ENCODE results near the gene KPTN. TPM values are rescaled to one million over a fixed set of nuclear protein-coding genes. Genes with fewer than 3 reads are reported as not detected.

The KPTN gene
- total RNA-seq, 2 experiments from 2014 or later = 9.7 to 10.5 TPM

DNA sequence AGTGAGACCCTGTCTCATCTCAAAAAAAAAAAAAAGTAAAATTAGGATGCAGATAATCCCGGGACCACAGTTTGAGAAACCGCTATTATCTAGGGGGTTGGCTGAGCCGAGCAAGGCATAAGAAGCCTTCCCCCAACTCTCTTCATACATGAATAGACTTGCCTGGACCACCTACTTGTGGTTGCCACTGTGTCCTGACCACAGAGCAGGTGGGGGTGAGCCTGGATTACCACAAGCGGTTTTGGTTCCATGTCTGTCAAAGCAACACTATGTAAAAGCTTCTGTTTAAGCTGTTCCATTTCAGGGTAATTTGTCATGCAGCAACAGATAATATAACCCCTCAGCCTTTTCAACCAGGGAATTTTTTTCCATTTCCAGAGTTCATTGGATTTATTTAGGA lies 34.1 kb upstream of the KPTN start:
- H3K4me3 Mint-ChIP-seq = no peak overlapping the region
- intact Hi-C loops (cut with DNase I, micrococcal nuclease) = loop anchor here (10.0 kb wide), 2 partner anchors 177 to 847 kb away; partner anchors contain the start of genes SYNGR4 (in 1 of the 2) and TMEM143 (in 1 of the 2)
- ChIA-PET POLR2A (interaction anchor here (0.8 kb wide), 1 partner anchor 56 kb away, joined by 3 read pairs; no protein-coding TSS in a partner anchor), CTCF (interaction anchor here (1.2 to 2.0 kb wide), 2 partner anchors 81 to 84 kb away, joined by 3 to 5 read pairs; no protein-coding TSS in a partner anchor)
- H3K9me3 Mint-ChIP-seq (ENCODE audit: low read depth) = no peaks in the 10 kb centered on the region
- no peak for ATAC-seq
- H3K27ac Mint-ChIP-seq = peak overlapping the region; percentile 55
- peaks cover 6% of the 10 kb centered on the region for H3K36me3 Mint-ChIP-seq (ENCODE audit: low read depth)
- peaks cover 51% of the 10 kb centered on the region for H3K4me1 Mint-ChIP-seq
- H3K27me3 Mint-ChIP-seq = no peaks in the 10 kb centered on the region
- DNase-seq = peak; percentile 74

DNA sequence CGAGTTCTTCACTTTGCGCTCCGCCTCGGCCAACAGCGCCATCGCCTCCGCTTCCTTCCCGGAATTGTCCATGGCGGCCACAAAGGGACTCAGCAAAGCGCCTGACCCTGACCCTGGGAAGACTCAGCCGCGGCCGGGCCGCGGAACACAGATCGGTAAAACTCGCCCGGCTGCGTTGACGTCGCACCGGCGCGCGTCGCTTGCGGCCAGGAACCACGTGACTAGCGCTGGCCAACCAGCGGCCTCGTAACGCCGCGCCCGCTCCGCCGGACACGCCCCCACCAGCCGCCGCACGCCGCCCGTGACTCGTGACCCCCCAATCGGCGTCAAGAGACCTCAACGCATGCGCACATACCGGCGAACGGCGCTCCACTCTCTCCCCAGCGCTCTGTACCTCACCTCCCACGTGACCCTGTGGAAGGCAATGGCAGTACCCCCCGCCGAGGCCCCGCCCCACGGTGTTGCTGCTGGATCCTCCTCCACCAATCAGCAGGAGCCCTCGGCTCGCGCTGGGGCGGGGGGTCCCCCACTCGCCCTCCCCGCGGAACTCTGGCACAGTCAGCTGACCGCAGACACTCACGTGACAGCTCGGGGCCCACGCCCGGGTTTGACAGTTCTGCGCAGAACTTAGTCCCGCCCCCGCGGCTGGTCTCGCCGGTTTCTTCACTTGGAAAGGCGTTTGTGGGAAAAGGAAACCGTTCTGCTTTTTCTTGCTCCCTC lies 31.0 kb upstream of the KPTN start, which contains the start of gene NAPA:
Gene NAPA, minus strand, starts transcription at position 195 of the 720 bp plus-strand sequence. Its CDS starts 123 bp downstream, at position 72.
- ChIA-PET CTCF (interaction anchor here (0.6 to 1.9 kb wide), 26 partner anchors 8 to 258 kb away, joined by 3 to 14 read pairs (median 4); partner anchors contain the start of genes CCDC9, DHX34, EHD2 and KPTN), POLR2A (interaction anchor here (0.7 kb wide), 1 partner anchor 460 kb away, joined by 3 read pairs; no protein-coding TSS in a partner anchor)
- intact Hi-C loops (cut with DNase I, micrococcal nuclease) = loop anchor here (1.0 to 10.0 kb wide), 15 partner anchors 31 to 850 kb away; partner anchors contain the start of genes KPTN (in 2 of the 2), NOP53 (in 2 of the 2), CCDC9 (in 1 of the 2) and DHX34 (in 1 of the 2)
- peak; percentile 98 for ATAC-seq
- H3K27ac Mint-ChIP-seq = peak within 1 kb of the TSS; percentile 99
- no peaks in the 10 kb centered on the region for H3K27me3 Mint-ChIP-seq
- DNase-seq = peak; percentile 100
- no peaks in the 10 kb centered on the region for H3K9me3 Mint-ChIP-seq (ENCODE audit: low read depth)
- peak within 1 kb of the TSS; percentile 95 for H3K4me3 Mint-ChIP-seq
- H3K36me3 Mint-ChIP-seq (ENCODE audit: low read depth) = peaks cover 6% of the 10 kb centered on the region
- peaks cover 76% of the 10 kb centered on the region for H3K4me1 Mint-ChIP-seq

DNA sequence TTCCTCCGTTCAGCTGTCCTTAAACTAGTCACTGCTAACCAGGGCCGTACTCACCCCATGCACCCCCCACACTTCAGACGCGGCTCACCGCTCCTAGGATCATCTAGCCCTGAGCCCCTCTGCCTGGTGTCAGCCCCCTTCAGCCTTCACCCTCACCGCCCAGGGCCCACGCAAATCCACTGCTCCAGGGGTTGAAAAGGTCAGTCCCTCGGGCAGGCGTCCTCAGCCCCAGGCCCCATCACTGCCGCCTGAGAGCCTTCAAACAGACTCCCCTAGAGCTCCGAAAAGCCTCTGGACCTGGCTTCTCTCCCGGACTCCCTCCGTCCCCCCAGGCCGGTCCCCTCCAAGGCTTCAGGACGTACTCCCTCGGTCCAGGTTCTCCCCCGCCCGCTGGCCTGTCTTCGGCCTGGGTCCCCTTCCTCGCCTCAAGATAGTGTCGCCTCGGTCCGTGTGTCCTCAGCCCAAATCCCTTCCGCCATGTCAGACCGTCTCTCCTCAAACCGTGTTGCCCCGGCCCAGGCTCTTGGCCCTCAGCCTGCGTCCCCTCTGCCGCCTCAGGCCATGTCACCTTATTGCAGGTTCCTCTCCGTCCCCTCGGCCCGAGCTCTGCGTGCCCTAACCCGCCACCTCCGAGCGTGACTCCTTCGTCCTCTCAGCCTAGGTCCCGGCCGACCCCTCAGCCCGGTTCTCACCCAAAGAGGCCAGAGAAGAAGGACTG lies 30.3 kb upstream of the KPTN start:
- intact Hi-C loops (cut with DNase I, micrococcal nuclease) = loop anchor here (2.0 to 10.0 kb wide), 3 partner anchors 78 to 850 kb away; partner anchors contain the start of genes SYNGR4 (in 1 of the 2) and TMEM143 (in 1 of the 2)
- Mint-ChIP-seq H3K36me3 (ENCODE audit: low read depth) (peaks cover 6% of the 10 kb centered on the region), H3K4me1 (peaks cover 80% of the 10 kb centered on the region), H3K9me3 (ENCODE audit: low read depth) (no peaks in the 10 kb centered on the region), H3K27me3 (no peaks in the 10 kb centered on the region), H3K27ac (peak overlapping the region; percentile 98), H3K4me3 (peak overlapping the region; percentile 95)
- ATAC-seq (no peak), DNase-seq (peak; percentile 32)
- ChIA-PET POLR2A (no interaction called here), CTCF (interaction anchor here (0.5 to 2.0 kb wide), 5 partner anchors 77 to 102 kb away, joined by 4 to 8 read pairs (median 4); no protein-coding TSS in a partner anchor)

- H3K4me3 Mint-ChIP-seq = peak overlapping the region; percentile 95
- DNase-seq = no peak
- no peak for ATAC-seq
- ChIA-PET POLR2A (interaction anchor here (1.2 kb wide), 1 partner anchor 98 kb away, joined by 3 read pairs; no protein-coding TSS in a partner anchor), CTCF (interaction anchor here (0.5 to 2.0 kb wide), 6 partner anchors 18 to 1821 kb away, joined by 3 to 8 read pairs (median 4); partner anchors contain the start of gene QPCTL)
- no peaks in the 10 kb centered on the region for H3K9me3 Mint-ChIP-seq (ENCODE audit: low read depth)
- no peaks in the 10 kb centered on the region for H3K27me3 Mint-ChIP-seq
- peak overlapping the region; percentile 98 for H3K27ac Mint-ChIP-seq
- intact Hi-C loops (cut with DNase I, micrococcal nuclease) = loop anchor here (10.0 kb wide), 2 partner anchors 182 to 852 kb away; partner anchors contain the start of genes SYNGR4 (in 1 of the 2) and TMEM143 (in 1 of the 2)
- peaks cover 72% of the 10 kb centered on the region for H3K4me1 Mint-ChIP-seq
- peaks cover 6% of the 10 kb centered on the region for H3K36me3 Mint-ChIP-seq (ENCODE audit: low read depth)
Observed at GRCh38 chr19:47512948-47513319, 28.9 kb upstream of the KPTN start.

DNA sequence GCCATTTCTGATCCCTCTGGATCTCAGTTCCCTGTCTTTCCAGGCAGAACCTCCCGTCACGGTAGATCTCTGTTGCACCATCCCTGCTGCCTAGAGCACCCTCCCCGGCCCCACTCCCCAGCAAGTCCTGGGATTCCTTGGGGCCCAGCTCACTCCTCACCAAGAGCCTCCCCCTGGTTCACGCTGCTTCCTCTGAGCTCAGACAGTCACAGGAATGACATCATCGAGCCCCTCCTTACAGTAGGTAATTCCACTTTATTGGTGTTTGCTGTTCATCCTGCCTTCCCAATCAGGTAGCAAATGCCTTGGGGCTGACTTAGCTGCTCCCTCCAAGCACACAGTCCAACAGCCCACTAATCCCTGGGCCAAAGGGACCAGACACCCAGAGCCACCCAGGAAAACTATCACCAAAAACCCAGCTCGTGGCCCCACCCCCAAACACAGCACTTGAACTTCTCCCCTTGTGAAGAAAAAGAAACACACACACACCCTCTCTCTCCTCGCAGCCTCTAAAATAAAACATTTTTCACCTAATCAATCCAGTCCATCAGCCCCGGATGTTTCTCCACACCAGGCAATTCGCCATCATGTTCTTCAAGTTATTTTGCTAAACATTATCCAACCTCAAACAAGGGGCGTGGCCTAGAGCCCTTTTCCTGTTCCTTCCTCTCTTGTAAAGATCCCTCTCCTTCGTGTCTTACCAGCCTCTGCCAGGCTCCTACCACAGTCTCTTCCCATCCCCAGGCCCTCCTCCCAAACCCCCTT lies 28.3 kb upstream of the KPTN start:
- no peak for ATAC-seq
- peak overlapping the region; percentile 95 for H3K4me3 Mint-ChIP-seq
- peaks cover 70% of the 10 kb centered on the region for H3K4me1 Mint-ChIP-seq
- H3K36me3 Mint-ChIP-seq (ENCODE audit: low read depth) = peaks cover 6% of the 10 kb centered on the region
- H3K9me3 Mint-ChIP-seq (ENCODE audit: low read depth) = no peaks in the 10 kb centered on the region
- peak overlapping the region; percentile 98 for H3K27ac Mint-ChIP-seq
- ChIA-PET CTCF (interaction anchor here (0.7 to 2.0 kb wide), 2 partner anchors 17 to 84 kb away, joined by 3 to 8 read pairs; no protein-coding TSS in a partner anchor), POLR2A (interaction anchor here (0.5 to 1.2 kb wide), 3 partner anchors 17 to 250 kb away, joined by 3 read pairs; no protein-coding TSS in a partner anchor)
- H3K27me3 Mint-ChIP-seq = no peaks in the 10 kb centered on the region
- intact Hi-C loops (cut with DNase I, micrococcal nuclease) = loop anchor here (10.0 kb wide), 2 partner anchors 182 to 852 kb away; partner anchors contain the start of genes SYNGR4 (in 1 of the 2) and TMEM143 (in 1 of the 2)
- no peak for DNase-seq

- peaks cover 6% of the 10 kb centered on the region for H3K36me3 Mint-ChIP-seq (ENCODE audit: low read depth)
Observed at GRCh38 chr19:47511681-47512080, 27.7 kb upstream of the KPTN start.

DNA sequence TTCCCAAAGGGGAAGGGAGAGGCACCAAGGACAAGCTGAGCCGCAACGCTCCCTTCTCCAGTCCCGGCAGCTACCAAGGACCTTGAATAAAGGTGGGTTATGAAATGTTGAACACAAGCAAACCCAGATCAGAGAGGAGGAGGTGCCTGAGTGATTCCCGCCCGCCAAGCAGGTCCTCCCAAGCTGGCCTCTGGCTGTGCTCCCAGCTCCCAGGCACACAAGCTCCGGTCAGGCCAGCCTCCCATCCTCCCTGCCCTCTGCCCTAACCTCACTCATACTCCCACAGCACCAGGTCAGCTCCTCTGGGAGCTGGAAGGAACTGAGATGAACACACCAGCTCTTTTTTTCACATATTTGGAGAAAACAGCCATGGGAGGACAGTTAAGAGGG lies 27.1 kb upstream of the KPTN start:
- peaks cover 58% of the 10 kb centered on the region for H3K4me1 Mint-ChIP-seq
- intact Hi-C loops (cut with DNase I, micrococcal nuclease) = loop anchor here (10.0 kb wide), 2 partner anchors 184 to 854 kb away; partner anchors contain the start of genes SYNGR4 (in 1 of the 2) and TMEM143 (in 1 of the 2)

More at GRCh38 chr19:47511681-47512080, 27.7 kb upstream of the KPTN start:
- Mint-ChIP-seq H3K4me3 (no peak overlapping the region), H3K27ac (peak overlapping the region; percentile 98), H3K4me1 (peaks cover 63% of the 10 kb centered on the region), H3K9me3 (ENCODE audit: low read depth) (no peaks in the 10 kb centered on the region), H3K27me3 (no peaks in the 10 kb centered on the region)
- CTCF ChIA-PET = interaction anchor here (0.6 to 1.1 kb wide), 3 partner anchors 17 to 881 kb away, joined by 3 to 5 read pairs (median 3); partner anchors contain the start of gene KPTN
- DNase-seq (no peak), ATAC-seq (no peak)
- POLR2A ChIA-PET = interaction anchor here (1.1 to 1.2 kb wide), 2 partner anchors 16 to 99 kb away, joined by 3 read pairs; no protein-coding TSS in a partner anchor
- intact Hi-C loops (cut with DNase I, micrococcal nuclease) = loop anchor here (10.0 kb wide), 2 partner anchors 183 to 853 kb away; partner anchors contain the start of genes SYNGR4 (in 1 of the 2) and TMEM143 (in 1 of the 2)

GRCh38 chr19:47510516-47511127 lies 26.6 kb upstream of the KPTN start:
- Mint-ChIP-seq H3K4me1 (peaks cover 53% of the 10 kb centered on the region), H3K4me3 (no peak overlapping the region), H3K9me3 (ENCODE audit: low read depth) (no peaks in the 10 kb centered on the region), H3K27me3 (no peaks in the 10 kb centered on the region), H3K36me3 (ENCODE audit: low read depth) (peaks cover 6% of the 10 kb centered on the region), H3K27ac (no peak overlapping the region)
- ChIA-PET CTCF (interaction anchor here (0.6 to 1.1 kb wide), 4 partner anchors 10 to 78 kb away, joined by 3 to 5 read pairs (median 3); partner anchors contain the start of gene KPTN), POLR2A (interaction anchor here (0.6 kb wide), 2 partner anchors 13 to 212 kb away, joined by 3 to 4 read pairs; no protein-coding TSS in a partner anchor)
- no peak for ATAC-seq
- no peak for DNase-seq
- intact Hi-C loops (cut with DNase I, micrococcal nuclease) = loop anchor here (10.0 kb wide), 2 partner anchors 184 to 854 kb away; partner anchors contain the start of genes SYNGR4 (in 1 of the 2) and TMEM143 (in 1 of the 2)

More for the DNA sequence above, 27.1 kb upstream of the KPTN start:
- ATAC-seq = no peak
- ChIA-PET POLR2A (interaction anchor here (0.6 kb wide), 2 partner anchors 13 to 212 kb away, joined by 3 to 4 read pairs; no protein-coding TSS in a partner anchor), CTCF (interaction anchor here (0.5 to 1.1 kb wide), 5 partner anchors 9 to 881 kb away, joined by 3 to 5 read pairs (median 3); partner anchors contain the start of gene KPTN)
- Mint-ChIP-seq H3K36me3 (ENCODE audit: low read depth) (peaks cover 6% of the 10 kb centered on the region), H3K27me3 (no peaks in the 10 kb centered on the region), H3K4me3 (no peak overlapping the region), H3K9me3 (ENCODE audit: low read depth) (no peaks in the 10 kb centered on the region), H3K27ac (no peak overlapping the region)
- no peak for DNase-seq

DNA sequence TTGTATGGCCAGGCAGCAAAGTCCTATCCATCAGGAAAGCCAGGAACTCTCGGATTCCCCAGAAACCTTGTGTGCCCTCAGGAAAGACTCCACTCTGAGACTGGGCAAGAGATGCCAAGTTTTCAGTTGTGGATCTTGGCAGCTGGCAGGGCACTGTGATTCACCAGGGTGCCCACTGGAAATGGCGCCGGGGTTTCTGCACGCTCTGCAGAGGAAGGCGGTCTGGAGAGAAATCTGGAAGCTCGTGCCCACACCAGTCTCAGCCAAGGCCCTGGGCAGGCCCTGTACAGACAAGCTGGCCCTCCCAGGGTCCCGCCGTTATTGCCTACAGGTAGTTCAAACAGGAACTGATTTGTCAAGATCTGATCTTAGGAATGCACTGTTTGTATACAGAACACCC lies 26.0 kb upstream of the KPTN start:
- Mint-ChIP-seq H3K4me1 (peaks cover 50% of the 10 kb centered on the region), H3K27me3 (no peaks in the 10 kb centered on the region), H3K4me3 (no peak overlapping the region), H3K27ac (no peak overlapping the region), H3K9me3 (ENCODE audit: low read depth) (no peaks in the 10 kb centered on the region), H3K36me3 (ENCODE audit: low read depth) (peaks cover 6% of the 10 kb centered on the region)
- no peak for ATAC-seq
- ChIA-PET POLR2A (interaction anchor here (0.9 to 1.3 kb wide), 2 partner anchors 15 to 25 kb away, joined by 3 to 5 read pairs; no protein-coding TSS in a partner anchor), CTCF (interaction anchor here (0.7 kb wide), 1 partner anchor 77 kb away, joined by 3 read pairs; no protein-coding TSS in a partner anchor)
- DNase-seq = no peak
- intact Hi-C loops (cut with DNase I, micrococcal nuclease) = loop anchor here (10.0 kb wide), 2 partner anchors 185 to 855 kb away; partner anchors contain the start of genes SYNGR4 (in 1 of the 2) and TMEM143 (in 1 of the 2)

Measured in activated CD4-positive, alpha-beta T cell treated with anti-CD3 and anti-CD28 coated beads for 36 hours (primary cell).